HG03139 (cell line): ENCODE results near the gene CCZ1.
"Not testable (repeated sequence)": the region's sequence is repeated elsewhere in the genome, so short reads cannot be mapped to it uniquely, and the experiment has no call there.

Experiments used
- ATAC-seq: cut with Tn5 transposase; IDR thresholded peaks from one replicate; pipeline ENCODE4 v1.9.1; 2021; ENCODE audit not compliant: unreplicated experiment

The CCZ1 gene

GRCh38 chr7:5908835-5909234, 10.3 kb downstream of the CCZ1 start:
- ATAC-seq, result not testable (repeated sequence)

GRCh38 chr7:5916529-5916928, 18.0 kb downstream of the CCZ1 start:
- ATAC-seq, result not testable (repeated sequence)

GRCh38 chr7:5924180-5924579, 25.6 kb downstream of the CCZ1 start:
- ATAC-seq, result not testable (repeated sequence)

- not testable (repeated sequence) for ATAC-seq
Measured at GRCh38 chr7:5924630-5925029, 26.1 kb downstream of the CCZ1 start.

GRCh38 chr7:5926263-5926870, 27.8 kb downstream of the CCZ1 start:
- not testable (repeated sequence) for ATAC-seq

- ATAC-seq, result not testable (repeated sequence)
Measured at GRCh38 chr7:5930290-5930689, 31.8 kb downstream of the CCZ1 start.

GRCh38 chr7:5931250-5931649, 32.7 kb downstream of the CCZ1 start:
- ATAC-seq, result not testable (repeated sequence)

GRCh38 chr7:5931905-5932644, 33.5 kb downstream of the CCZ1 start:
- ATAC-seq, result not testable (repeated sequence)

- ATAC-seq, result not testable (repeated sequence)
Measured at GRCh38 chr7:5934945-5935450, 36.5 kb downstream of the CCZ1 start.

GRCh38 chr7:5963205-5963604, 64.7 kb downstream of the CCZ1 start:
- ATAC-seq, result not testable (repeated sequence)

GRCh38 chr7:5963810-5964209, 65.3 kb downstream of the CCZ1 start:
- ATAC-seq, result not testable (repeated sequence)

- not testable (repeated sequence) for ATAC-seq
Measured at GRCh38 chr7:5970347-5970911, 71.9 kb downstream of the CCZ1 start, which contains the start of gene RSPH10B. TSS of gene RSPH10B (minus strand) at chr7:5970689. CDS start at chr7:5967116, 3,573 bp downstream.

GRCh38 chr7:5973580-5973979, 75.0 kb downstream of the CCZ1 start:
- not testable (repeated sequence) for ATAC-seq
